ENCODE measurements around the gene SFSWAP.

Gene SFSWAP

GRCh38 chr12:131716282-131716681 is 5.4 kb downstream of the SFSWAP start:
- Histone ChIP-seq H3K36me3 (ENCODE audit: control insufficient read depth in 4 of 4, insufficient read depth in 4 of 4, low read length in 3 of 4) (peaks cover 25 to 74% (median 57%) of the 10 kb centered on the region in 4 experiments), H3K27ac (ENCODE audit: insufficient read depth in 1 of 2, low read depth in 1 of 2, low read length in 2 of 2, poor library complexity in 1 of 2, severe bottlenecking in 2 of 2) (no peak overlapping the region), H3K4me1 (ENCODE audit: control extremely low read depth in 1 of 4, control insufficient read depth in 4 of 4, insufficient read depth in 4 of 4, low read length in 3 of 4) (peaks cover 0 to 16% (median 12%) of the 10 kb centered on the region in 4 experiments), H3K4me3 (ENCODE audit: control insufficient read depth in 1 of 7, extremely low read depth in 1 of 7, insufficient read depth in 4 of 7, low read depth in 2 of 7, low read length in 6 of 7) (no peak overlapping the region), H3K9me3 (ENCODE audit: control extremely low read depth in 1 of 5, control insufficient read depth in 4 of 5, insufficient read depth in 2 of 5, low read depth in 1 of 5, low read length in 4 of 5) (no peaks in the 10 kb centered on the region), H3K27me3 (replicated peaks in 2 of 5; ENCODE audit: control insufficient read depth in 4 of 5, insufficient read depth in 5 of 5, low read length in 4 of 5) (no peaks in the 10 kb centered on the region)
- DNase-seq = no peak
- WGBS (ENCODE audit: insufficient coverage) = no CpG with 5 or more reads among the region's 3 CpGs
- ChIA-PET POLR2A (interaction anchor here (0.6 kb wide), 1 partner anchor 165 kb away, joined by 3 read pairs; no protein-coding TSS in a partner anchor), CTCF (interaction anchor here (1.0 kb wide), 1 partner anchor 8 kb away, joined by 3 read pairs; no protein-coding TSS in a partner anchor)

- H3K27ac ChIP-seq (ENCODE audit: insufficient read depth in 1 of 2, low read depth in 1 of 2, low read length in 2 of 2, poor library complexity in 1 of 2, severe bottlenecking in 2 of 2) = no peak overlapping the region
- H3K36me3 ChIP-seq (ENCODE audit: control insufficient read depth in 4 of 4, insufficient read depth in 4 of 4, low read length in 3 of 4) = peaks cover 31 to 85% (median 65%) of the 10 kb centered on the region in 4 experiments
- no peaks in the 10 kb centered on the region for H3K9me3 ChIP-seq (ENCODE audit: control extremely low read depth in 1 of 5, control insufficient read depth in 4 of 5, insufficient read depth in 2 of 5, low read depth in 1 of 5, low read length in 4 of 5)
- CTCF ChIA-PET = interaction anchor here (2.6 kb wide), 1 partner anchor 21 kb away, joined by 6 read pairs; no protein-coding TSS in a partner anchor
- H3K4me1 ChIP-seq (ENCODE audit: control extremely low read depth in 1 of 4, control insufficient read depth in 4 of 4, insufficient read depth in 4 of 4, low read length in 3 of 4) = no peaks in the 10 kb centered on the region
- POLR2A ChIA-PET = interaction anchor here (1.5 kb wide), 1 partner anchor 18 kb away, joined by 3 read pairs; no protein-coding TSS in a partner anchor
- DNase-seq = no peak
- 96% methylated on average over 8 of the region's 8 CpGs for WGBS (ENCODE audit: insufficient coverage)
- H3K27me3 ChIP-seq (replicated peaks in 2 of 5; ENCODE audit: control insufficient read depth in 4 of 5, insufficient read depth in 5 of 5, low read length in 4 of 5) = no peaks in the 10 kb centered on the region
- H3K4me3 ChIP-seq (ENCODE audit: control insufficient read depth in 1 of 7, extremely low read depth in 1 of 7, insufficient read depth in 4 of 7, low read depth in 2 of 7, low read length in 6 of 7) = no peak overlapping the region
Measured at GRCh38 chr12:131720241-131720640, 9.4 kb downstream of the SFSWAP start.

GRCh38 chr12:131720921-131721320 is 10.0 kb downstream of the SFSWAP start:
- DNase-seq = no peak
- Histone ChIP-seq H3K27ac (ENCODE audit: insufficient read depth in 1 of 2, low read depth in 1 of 2, low read length in 2 of 2, poor library complexity in 1 of 2, severe bottlenecking in 2 of 2) (no peak overlapping the region), H3K4me3 (ENCODE audit: control insufficient read depth in 1 of 7, extremely low read depth in 1 of 7, insufficient read depth in 4 of 7, low read depth in 2 of 7, low read length in 6 of 7) (no peak overlapping the region), H3K4me1 (ENCODE audit: control extremely low read depth in 1 of 4, control insufficient read depth in 4 of 4, insufficient read depth in 4 of 4, low read length in 3 of 4) (no peaks in the 10 kb centered on the region), H3K9me3 (ENCODE audit: control extremely low read depth in 1 of 5, control insufficient read depth in 4 of 5, insufficient read depth in 2 of 5, low read depth in 1 of 5, low read length in 4 of 5) (no peaks in the 10 kb centered on the region), H3K27me3 (replicated peaks in 2 of 5; ENCODE audit: control insufficient read depth in 4 of 5, insufficient read depth in 5 of 5, low read length in 4 of 5) (no peaks in the 10 kb centered on the region), H3K36me3 (ENCODE audit: control insufficient read depth in 4 of 4, insufficient read depth in 4 of 4, low read length in 3 of 4) (peaks cover 30 to 84% (median 66%) of the 10 kb centered on the region in 4 experiments)
- POLR2A ChIA-PET = interaction anchor here (1.5 kb wide), 1 partner anchor 17 kb away, joined by 3 read pairs; no protein-coding TSS in a partner anchor
- 96% methylated on average over 7 of the region's 7 CpGs for WGBS (ENCODE audit: insufficient coverage)
- CTCF ChIA-PET = interaction anchor here (0.7 to 2.6 kb wide), 2 partner anchors 19 to 20 kb away, joined by 3 to 6 read pairs; no protein-coding TSS in a partner anchor

GRCh38 chr12:131721548-131721947 is 10.7 kb downstream of the SFSWAP start:
- no peak for DNase-seq
- Histone ChIP-seq H3K27me3 (replicated peaks in 2 of 5; ENCODE audit: control insufficient read depth in 4 of 5, insufficient read depth in 5 of 5, low read length in 4 of 5) (no peaks in the 10 kb centered on the region), H3K4me1 (ENCODE audit: control extremely low read depth in 1 of 4, control insufficient read depth in 4 of 4, insufficient read depth in 4 of 4, low read length in 3 of 4) (no peaks in the 10 kb centered on the region), H3K4me3 (ENCODE audit: control insufficient read depth in 1 of 7, extremely low read depth in 1 of 7, insufficient read depth in 4 of 7, low read depth in 2 of 7, low read length in 6 of 7) (no peak overlapping the region), H3K9me3 (ENCODE audit: control extremely low read depth in 1 of 5, control insufficient read depth in 4 of 5, insufficient read depth in 2 of 5, low read depth in 1 of 5, low read length in 4 of 5) (no peaks in the 10 kb centered on the region), H3K27ac (ENCODE audit: insufficient read depth in 1 of 2, low read depth in 1 of 2, low read length in 2 of 2, poor library complexity in 1 of 2, severe bottlenecking in 2 of 2) (no peak overlapping the region), H3K36me3 (ENCODE audit: control insufficient read depth in 4 of 4, insufficient read depth in 4 of 4, low read length in 3 of 4) (peaks cover 30 to 83% (median 62%) of the 10 kb centered on the region in 4 experiments)
- POLR2A ChIA-PET = interaction anchor here (1.5 kb wide), 1 partner anchor 17 kb away, joined by 3 read pairs; no protein-coding TSS in a partner anchor
- CTCF ChIA-PET = interaction anchor here (0.7 to 2.6 kb wide), 2 partner anchors 20 kb away, joined by 3 to 6 read pairs; no protein-coding TSS in a partner anchor
- no CpG with 5 or more reads among the region's 1 CpG for WGBS (ENCODE audit: insufficient coverage)

- POLR2A ChIA-PET = interaction anchor here (1.4 kb wide), 1 partner anchor 13 kb away, joined by 3 read pairs; the partner anchor contains the start of gene SFSWAP
- Histone ChIP-seq H3K36me3 (ENCODE audit: control insufficient read depth in 4 of 4, insufficient read depth in 4 of 4, low read length in 3 of 4) (peaks cover 42 to 85% (median 66%) of the 10 kb centered on the region in 4 experiments), H3K4me1 (ENCODE audit: control extremely low read depth in 1 of 4, control insufficient read depth in 4 of 4, insufficient read depth in 4 of 4, low read length in 3 of 4) (no peaks in the 10 kb centered on the region), H3K27me3 (replicated peaks in 2 of 5; ENCODE audit: control insufficient read depth in 4 of 5, insufficient read depth in 5 of 5, low read length in 4 of 5) (no peaks in the 10 kb centered on the region), H3K4me3 (ENCODE audit: control insufficient read depth in 1 of 7, extremely low read depth in 1 of 7, insufficient read depth in 4 of 7, low read depth in 2 of 7, low read length in 6 of 7) (no peak overlapping the region), H3K27ac (ENCODE audit: insufficient read depth in 1 of 2, low read depth in 1 of 2, low read length in 2 of 2, poor library complexity in 1 of 2, severe bottlenecking in 2 of 2) (no peak overlapping the region), H3K9me3 (ENCODE audit: control extremely low read depth in 1 of 5, control insufficient read depth in 4 of 5, insufficient read depth in 2 of 5, low read depth in 1 of 5, low read length in 4 of 5) (no peaks in the 10 kb centered on the region)
- no peak for DNase-seq
- 100% methylated on average over 1 of the region's 5 CpGs for WGBS (ENCODE audit: insufficient coverage)
- CTCF ChIA-PET = interaction anchor here (1.1 kb wide), 1 partner anchor 30 kb away, joined by 4 read pairs; no protein-coding TSS in a partner anchor
Measured at GRCh38 chr12:131723532-131723931, 12.6 kb downstream of the SFSWAP start.

- Histone ChIP-seq H3K27ac (ENCODE audit: insufficient read depth in 1 of 2, low read depth in 1 of 2, low read length in 2 of 2, poor library complexity in 1 of 2, severe bottlenecking in 2 of 2) (no peak overlapping the region), H3K36me3 (ENCODE audit: control insufficient read depth in 4 of 4, insufficient read depth in 4 of 4, low read length in 3 of 4) (peaks cover 37 to 85% (median 69%) of the 10 kb centered on the region in 4 experiments), H3K4me1 (ENCODE audit: control extremely low read depth in 1 of 4, control insufficient read depth in 4 of 4, insufficient read depth in 4 of 4, low read length in 3 of 4) (no peaks in the 10 kb centered on the region), H3K4me3 (ENCODE audit: control insufficient read depth in 1 of 7, extremely low read depth in 1 of 7, insufficient read depth in 4 of 7, low read depth in 2 of 7, low read length in 6 of 7) (no peak overlapping the region), H3K27me3 (replicated peaks in 2 of 5; ENCODE audit: control insufficient read depth in 4 of 5, insufficient read depth in 5 of 5, low read length in 4 of 5) (no peaks in the 10 kb centered on the region), H3K9me3 (ENCODE audit: control extremely low read depth in 1 of 5, control insufficient read depth in 4 of 5, insufficient read depth in 2 of 5, low read depth in 1 of 5, low read length in 4 of 5) (no peaks in the 10 kb centered on the region)
- ChIA-PET CTCF (interaction anchor here (1.1 kb wide), 1 partner anchor 8 kb away, joined by 3 read pairs; no protein-coding TSS in a partner anchor), POLR2A (no interaction called here)
- no peak for DNase-seq
- 86% methylated on average over 2 of the region's 2 CpGs for WGBS (ENCODE audit: insufficient coverage)
Measured at GRCh38 chr12:131724534-131724933, 13.6 kb downstream of the SFSWAP start.

GRCh38 chr12:131725503-131725902 is 14.6 kb downstream of the SFSWAP start:
- H3K36me3 ChIP-seq (ENCODE audit: control insufficient read depth in 4 of 4, insufficient read depth in 4 of 4, low read length in 3 of 4) = peaks cover 30 to 85% (median 71%) of the 10 kb centered on the region in 4 experiments
- no peaks in the 10 kb centered on the region for H3K9me3 ChIP-seq (ENCODE audit: control extremely low read depth in 1 of 5, control insufficient read depth in 4 of 5, insufficient read depth in 2 of 5, low read depth in 1 of 5, low read length in 4 of 5)
- H3K4me1 ChIP-seq (ENCODE audit: control extremely low read depth in 1 of 4, control insufficient read depth in 4 of 4, insufficient read depth in 4 of 4, low read length in 3 of 4) = no peaks in the 10 kb centered on the region
- 100% methylated on average over 6 of the region's 11 CpGs for WGBS (ENCODE audit: insufficient coverage)
- no peaks in the 10 kb centered on the region for H3K27me3 ChIP-seq (replicated peaks in 2 of 5; ENCODE audit: control insufficient read depth in 4 of 5, insufficient read depth in 5 of 5, low read length in 4 of 5)
- no peak overlapping the region for H3K4me3 ChIP-seq (ENCODE audit: control insufficient read depth in 1 of 7, extremely low read depth in 1 of 7, insufficient read depth in 4 of 7, low read depth in 2 of 7, low read length in 6 of 7)
- no peak overlapping the region for H3K27ac ChIP-seq (ENCODE audit: insufficient read depth in 1 of 2, low read depth in 1 of 2, low read length in 2 of 2, poor library complexity in 1 of 2, severe bottlenecking in 2 of 2)
- ChIA-PET CTCF (interaction anchor here (1.3 kb wide), 1 partner anchor 14 kb away, joined by 4 read pairs; no protein-coding TSS in a partner anchor), POLR2A (interaction anchor here (0.6 kb wide), 1 partner anchor 809 kb away, joined by 3 read pairs; no protein-coding TSS in a partner anchor)
- no peak for DNase-seq

All from common myeloid progenitor, CD34-positive (primary cell).